DND-41 (cell line): ENCODE results near the gene SFXN5.

Experiments
- ATAC-seq: fragments of 200-7000 bp; cut with Tn5 transposase; 3 replicates; pipeline ENCODE4 v1.9.1; 2021; ENCODE audit warnings: low read depth; ENCODE audit not compliant: insufficient read depth
- DNase-seq: peaks from one replicate; pipeline ENCODE4 v3.0.0-alpha.2; 2020
- H2AFZ ChIP-seq: 2 replicates; pipeline ENCODE4 v1.6.0; 2012; ENCODE audit warnings: low read depth, low read length
- H3K27ac ChIP-seq: 2 replicates; pipeline ENCODE4 v1.5.1; 2012; ENCODE audit warnings: low read length, inconsistent platforms
- H3K27me3 ChIP-seq: fragments of 200-600 bp; sonication (generic); 2 replicates; pipeline ENCODE4 v1.6.0; 2012; ENCODE audit warnings: low read length, mild to moderate bottlenecking, inconsistent platforms; ENCODE audit not compliant: insufficient read depth, poor library complexity
- H3K36me3 ChIP-seq: 2 replicates; pipeline ENCODE4 v1.5.1; 2012; ENCODE audit warnings: low read length, inconsistent platforms; ENCODE audit not compliant: insufficient read depth
- H3K4me1 ChIP-seq: 2 replicates; pipeline ENCODE4 v1.5.1; 2012; ENCODE audit warnings: mild to moderate bottlenecking, low read length; ENCODE audit not compliant: insufficient read depth
- H3K4me2 ChIP-seq: 2 replicates; pipeline ENCODE4 v1.6.0; 2012; ENCODE audit warnings: mild to moderate bottlenecking, moderate library complexity, low read length, inconsistent platforms; ENCODE audit not compliant: insufficient read depth
- H3K4me3 ChIP-seq, 2 experiments: fragments of 200-600 bp in 1 of 2; shearing (Covaris generic) in 1 of 2; 2 replicates each; pipeline ENCODE4 v1.5.1; 2012 to 2016; ENCODE audit warnings: inconsistent platforms in 2 of 2, low read length in 2 of 2, mild to moderate bottlenecking in 2 of 2, low read depth in 1 of 2, moderate library complexity in 1 of 2
- H3K79me2 ChIP-seq: 2 replicates; pipeline ENCODE4 v1.6.0; 2012; ENCODE audit warnings: low read length, inconsistent platforms; ENCODE audit not compliant: insufficient read depth
- H3K9ac ChIP-seq: 2 replicates; pipeline ENCODE4 v1.6.0; 2012; ENCODE audit warnings: low read depth, mild to moderate bottlenecking, inconsistent platforms, low read length, moderate library complexity
- H3K9me3 ChIP-seq: 2 replicates; pipeline ENCODE4 v1.5.1; 2012; ENCODE audit warnings: low read length, moderate library complexity, mild to moderate bottlenecking, inconsistent platforms; ENCODE audit not compliant: insufficient read depth, severe bottlenecking
- H4K20me1 ChIP-seq: 2 replicates; pipeline ENCODE4 v1.6.0; 2012; ENCODE audit warnings: low read length; ENCODE audit not compliant: insufficient read depth
- CTCF ChIP-seq: IDR thresholded peaks from 2 replicates; pipeline ENCODE4 v1.5.1; 2012; ENCODE audit warnings: borderline replicate concordance, low read length, moderate library complexity, mild to moderate bottlenecking; ENCODE audit not compliant: poor library complexity, severe bottlenecking; ENCODE audit errors: extremely low read depth
- EZH2 ChIP-seq: IDR thresholded peaks from 3 replicates; pipeline ENCODE4 v1.6.1; 2012; ENCODE audit warnings: borderline replicate concordance, low read depth, mild to moderate bottlenecking, moderate library complexity, low read length, inconsistent platforms; ENCODE audit not compliant: severe bottlenecking

The SFXN5 gene

GRCh38 chr2:73091164-73091563 is 19.7 kb upstream of the SFXN5 start:
- Histone ChIP-seq H3K36me3 (no peaks in the 10 kb centered on the region), H2AFZ (no peak overlapping the region), H3K4me3 (no peak overlapping the region), H3K79me2 (no peaks in the 10 kb centered on the region), H3K27me3 (peaks cover 16% of the 10 kb centered on the region), H3K9me3 (no peaks in the 10 kb centered on the region), H3K4me2 (no peak overlapping the region), H3K27ac (no peak overlapping the region), H4K20me1 (no peaks in the 10 kb centered on the region), H3K9ac (no peak overlapping the region), H3K4me1 (no peaks in the 10 kb centered on the region)
- ATAC-seq = no peak
- no peak for TF ChIP-seq CTCF
- TF ChIP-seq EZH2 = no peak
- DNase-seq = no peak

DNA sequence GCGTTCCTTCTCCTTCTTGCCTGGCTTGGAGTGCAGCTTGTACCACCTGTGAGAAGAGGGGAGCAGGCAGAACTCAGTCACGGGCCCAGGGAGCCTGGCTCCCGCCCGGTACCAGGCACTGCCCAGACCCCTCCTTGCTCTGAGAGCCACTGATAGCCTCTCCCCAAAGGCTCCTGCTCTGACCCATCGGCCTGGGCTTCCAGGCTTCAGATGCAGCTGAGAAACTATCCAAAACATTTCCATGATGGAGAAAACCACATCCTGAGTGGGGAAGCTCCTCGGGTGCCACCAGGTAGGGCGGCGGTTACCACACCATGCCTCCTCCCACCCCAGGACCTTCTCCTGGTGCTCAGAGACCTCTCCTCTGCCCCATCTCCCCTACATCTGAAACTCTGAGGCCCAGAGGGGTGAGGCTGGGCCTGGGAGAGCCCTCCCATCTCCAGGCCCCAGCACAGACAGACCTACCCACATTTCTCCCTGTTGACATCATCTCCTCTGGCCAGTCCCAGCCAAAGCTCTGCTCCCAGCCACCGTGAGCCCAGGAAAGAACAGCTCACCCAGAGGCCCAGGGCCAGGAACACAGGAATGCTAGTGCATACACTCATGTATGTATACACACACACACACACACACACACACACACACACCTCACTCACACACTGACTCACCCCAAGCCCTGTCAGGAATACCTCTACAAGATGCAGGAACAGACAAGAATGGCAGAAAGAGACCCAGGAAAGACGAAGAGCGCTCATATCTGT is 17.9 kb upstream of the SFXN5 start:
- ATAC-seq (no peak), DNase-seq (no peak)
- Histone ChIP-seq H2AFZ (no peak overlapping the region), H3K27me3 (peaks cover 16% of the 10 kb centered on the region), H3K4me1 (no peaks in the 10 kb centered on the region), H3K9me3 (no peaks in the 10 kb centered on the region), H3K27ac (no peak overlapping the region), H4K20me1 (no peaks in the 10 kb centered on the region), H3K4me2 (no peak overlapping the region), H3K36me3 (no peaks in the 10 kb centered on the region), H3K9ac (no peak overlapping the region), H3K79me2 (no peaks in the 10 kb centered on the region), H3K4me3 (no peak overlapping the region)
- TF ChIP-seq EZH2 (no peak), CTCF (no peak)

DNA sequence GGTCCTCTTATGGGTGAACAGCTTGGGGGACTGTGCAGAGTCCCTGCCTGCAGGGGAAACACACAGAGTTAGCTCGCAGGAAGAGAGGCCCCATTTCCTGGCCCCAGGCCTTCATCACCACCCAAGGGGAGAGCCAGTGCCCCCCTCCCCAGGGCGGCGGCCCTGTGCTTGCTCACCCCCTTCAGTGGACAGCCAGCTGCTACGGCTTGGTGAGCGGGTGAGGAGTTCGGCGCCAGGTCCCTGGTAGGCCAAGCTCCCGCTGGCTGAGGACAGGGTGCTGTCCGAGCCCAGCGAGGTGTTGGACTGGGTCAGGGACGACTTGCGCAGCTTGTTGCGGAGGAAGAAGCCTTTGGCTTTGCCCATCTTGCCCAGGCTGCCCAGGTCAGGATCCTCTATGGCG is 17.2 kb upstream of the SFXN5 start:
- no peak for ATAC-seq
- no peak overlapping the region for H2AFZ ChIP-seq
- TF ChIP-seq EZH2 (no peak), CTCF (no peak)
- no peaks in the 10 kb centered on the region for H3K9me3 ChIP-seq
- H3K4me2 ChIP-seq = no peak overlapping the region
- no peaks in the 10 kb centered on the region for H4K20me1 ChIP-seq
- no peak for DNase-seq
- H3K4me1 ChIP-seq = no peaks in the 10 kb centered on the region
- H3K27me3 ChIP-seq = peaks cover 16% of the 10 kb centered on the region
- H3K4me3 ChIP-seq = no peak overlapping the region
- no peak overlapping the region for H3K27ac ChIP-seq
- no peaks in the 10 kb centered on the region for H3K79me2 ChIP-seq
- H3K9ac ChIP-seq = no peak overlapping the region
- H3K36me3 ChIP-seq = no peaks in the 10 kb centered on the region
